ENCODE data around the gene MME.
A peak's percentile ranks its signal among the peaks of the same experiment; 100 is the strongest.
"Not testable (repeated sequence)": the region's sequence is repeated elsewhere in the genome, so short reads cannot be mapped to it uniquely, and the experiment has no call there.

The MME gene

DNA sequence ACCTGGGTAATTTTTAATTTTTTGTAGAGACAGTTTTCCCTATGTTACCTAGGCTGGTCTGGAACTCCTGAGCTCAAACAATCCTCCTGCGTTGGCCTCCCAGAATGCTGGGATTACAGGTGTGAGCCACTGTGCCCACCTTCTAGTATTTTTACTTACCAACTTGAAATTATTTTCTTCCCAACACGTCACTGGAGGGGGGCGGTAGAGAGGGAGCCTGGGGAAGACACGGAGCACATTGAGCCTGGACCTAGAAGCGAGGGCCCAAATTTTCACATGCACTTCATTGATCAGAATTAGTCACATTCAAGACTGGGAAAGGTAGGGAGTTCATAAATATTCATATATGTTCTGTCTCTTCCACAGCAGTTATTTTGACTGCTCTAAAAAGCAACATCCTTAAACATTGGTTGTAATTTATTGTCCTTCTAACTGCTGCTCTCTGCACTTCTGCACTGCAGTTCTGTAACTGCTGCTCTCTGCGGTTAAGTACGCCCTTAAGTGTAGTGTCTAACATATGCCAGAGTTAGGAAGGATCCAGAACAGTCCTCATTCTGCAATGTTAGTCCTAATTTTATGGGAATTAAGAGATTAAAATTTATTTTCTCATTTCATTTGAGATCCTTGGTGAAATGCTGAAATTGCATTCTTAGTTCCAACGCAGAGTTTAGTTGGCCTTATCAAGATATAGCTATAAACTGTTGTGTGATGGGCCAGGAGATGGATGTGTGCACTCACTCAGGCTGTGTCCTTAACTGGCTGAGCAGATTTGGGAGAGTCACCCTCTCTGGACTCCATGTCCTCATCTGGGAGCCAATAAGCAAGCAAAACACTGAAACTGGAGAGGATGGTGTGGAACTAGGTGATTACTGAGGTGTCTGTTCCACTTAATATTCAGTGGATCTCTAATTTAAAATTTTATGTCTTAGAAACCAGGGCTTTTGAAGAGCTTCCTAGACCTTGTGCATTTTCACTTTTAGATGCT, 115.1 kb downstream of the MME start:
- DNase-seq = no peak

DNA sequence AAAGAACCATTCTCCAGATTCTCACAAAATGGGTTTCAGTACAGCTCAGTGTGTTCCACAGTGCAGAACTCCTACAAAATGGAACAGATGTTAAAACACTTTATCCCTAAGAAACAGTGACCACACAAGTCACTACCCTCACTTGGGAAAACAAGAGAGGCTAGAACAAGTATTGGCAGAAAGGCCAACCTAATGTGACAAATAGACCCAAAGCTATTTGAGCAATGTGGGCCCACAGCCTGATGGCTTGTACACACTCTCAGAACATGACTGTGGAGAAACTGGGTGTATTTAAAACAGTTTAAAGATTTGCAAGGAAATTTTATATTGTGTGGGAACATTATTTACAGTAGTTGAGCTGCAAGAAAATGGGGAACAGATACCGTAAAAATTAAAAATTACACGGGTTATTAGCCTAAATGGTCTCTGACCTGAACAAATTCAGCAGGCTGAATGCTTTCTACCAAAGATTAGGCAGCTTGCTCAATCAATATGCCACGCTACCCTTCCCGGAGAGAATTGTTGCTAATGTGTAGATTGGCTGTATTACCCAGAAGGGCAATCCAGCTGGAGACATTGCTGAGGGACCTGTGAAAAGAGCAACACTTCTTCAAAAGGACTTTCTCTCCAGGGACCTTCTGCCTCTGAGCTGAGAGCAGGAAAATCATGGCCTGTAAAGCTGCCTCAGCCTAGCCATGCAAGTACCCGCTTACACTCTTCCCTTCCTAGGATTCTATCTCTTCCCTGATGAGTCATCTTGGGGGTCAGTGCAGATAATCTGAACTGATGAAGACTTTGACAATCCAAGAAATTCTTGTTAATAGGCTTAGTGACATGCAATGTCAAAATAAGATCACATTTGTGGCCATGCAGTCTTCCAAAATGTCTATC, 116.3 kb downstream of the MME start:
- no peak for DNase-seq

DNA sequence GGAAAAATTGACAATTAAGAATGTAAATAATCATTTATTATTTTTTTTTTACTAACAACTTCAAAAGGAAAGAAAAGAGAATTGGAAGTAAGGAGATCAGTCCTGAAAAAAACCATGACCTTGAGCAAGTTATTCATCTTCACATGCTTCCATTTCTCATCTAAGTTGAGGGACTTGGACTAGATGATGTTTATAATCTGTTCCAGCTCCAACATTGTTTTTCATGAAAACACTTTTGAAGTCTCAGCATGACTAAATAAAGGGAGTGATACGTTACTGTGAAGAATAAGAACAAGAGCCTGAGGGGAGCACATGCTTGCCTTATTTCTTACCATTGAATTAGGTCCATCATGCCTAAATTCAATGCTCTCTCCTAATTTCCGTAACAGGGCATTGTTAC, 117.7 kb downstream of the MME start:
- no peak for DNase-seq

DNA sequence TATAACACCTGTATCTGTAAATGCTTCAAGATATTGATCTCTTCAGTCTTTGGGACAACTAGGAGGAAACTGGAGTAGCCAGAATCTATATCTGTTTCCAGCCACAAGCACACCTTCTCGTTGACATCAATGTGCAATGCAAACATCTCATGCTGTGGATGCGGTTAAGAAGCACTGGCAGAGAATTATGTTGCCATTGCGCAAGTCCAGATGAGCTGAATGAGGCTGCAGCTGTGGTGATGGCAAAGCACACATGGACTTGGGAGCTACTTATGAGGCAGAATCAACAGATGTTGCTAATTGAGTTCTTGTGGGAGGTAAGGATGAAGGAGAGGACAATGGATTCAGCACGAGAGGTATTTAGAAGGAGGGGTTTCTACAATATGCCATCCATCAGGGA, 122.5 kb downstream of the MME start:
- DNase-seq = no peak

DNA sequence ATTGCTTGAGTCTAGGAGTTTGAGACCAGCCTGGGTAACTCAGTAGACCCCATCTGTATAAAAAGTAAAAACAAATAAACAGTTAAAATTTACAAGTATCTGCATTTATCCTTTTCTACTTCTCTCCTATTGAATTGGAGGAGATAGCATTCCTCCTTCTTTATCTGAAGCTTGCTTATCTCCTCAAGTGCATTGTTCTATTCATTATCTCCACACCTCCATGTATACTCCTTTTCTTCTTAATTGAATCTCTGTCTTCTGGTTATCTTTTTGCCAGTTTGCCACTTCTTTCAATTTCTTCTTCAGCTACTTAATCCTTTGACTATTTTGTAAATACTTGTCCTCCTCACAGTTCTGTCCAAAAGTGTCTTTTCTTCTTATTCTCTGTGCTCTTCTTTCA, 124.7 kb downstream of the MME start:
- no peak for DNase-seq

DNA sequence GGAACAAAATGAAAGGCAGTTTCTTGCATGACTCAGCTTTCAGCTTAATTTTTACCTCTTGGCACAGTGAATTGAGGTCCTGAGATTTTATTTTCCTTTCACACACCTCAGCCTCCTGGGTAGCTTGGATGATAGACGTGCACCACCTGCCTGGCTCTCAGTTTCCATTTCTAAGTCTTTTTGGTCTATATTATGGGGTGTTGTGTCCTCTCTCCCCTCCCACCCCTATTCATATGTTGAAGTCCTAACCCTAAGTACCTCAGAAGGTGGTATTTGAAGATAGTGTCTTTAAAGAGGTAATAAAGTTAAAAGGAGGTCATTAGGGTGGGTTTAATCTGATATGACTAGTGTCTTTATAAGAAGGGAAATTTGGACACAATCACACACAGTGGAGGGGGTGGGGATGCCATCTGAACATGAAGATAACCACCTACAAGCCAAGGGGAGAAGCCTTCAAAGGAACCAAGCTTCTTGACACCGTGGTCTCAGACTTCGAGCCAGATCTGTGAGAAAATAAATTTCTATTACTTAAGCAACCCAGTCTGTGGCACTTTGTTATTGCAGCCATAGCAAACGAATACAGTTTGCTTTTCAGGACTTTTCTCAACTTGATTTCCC, 128.2 kb downstream of the MME start:
- DNase-seq = no peak

DNA sequence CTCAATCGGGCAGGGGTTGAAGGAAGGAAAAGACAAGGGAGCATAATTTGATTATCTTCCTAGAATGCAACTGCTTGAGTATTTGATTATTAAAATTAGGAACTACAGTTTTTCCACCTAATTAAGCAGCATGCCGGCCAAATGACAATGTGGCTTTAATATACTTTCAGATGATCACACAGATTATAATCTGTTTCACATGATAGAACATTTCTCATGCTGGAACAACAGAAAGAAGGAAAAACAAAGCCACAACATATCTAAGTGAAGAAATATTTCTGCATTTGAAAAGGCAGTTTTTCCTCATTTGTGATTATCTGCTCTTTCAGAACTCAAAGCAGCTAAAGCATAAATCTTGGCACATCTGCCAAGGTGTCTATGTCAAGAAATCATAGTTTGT, 130.6 kb downstream of the MME start:
- no peak for DNase-seq

DNA sequence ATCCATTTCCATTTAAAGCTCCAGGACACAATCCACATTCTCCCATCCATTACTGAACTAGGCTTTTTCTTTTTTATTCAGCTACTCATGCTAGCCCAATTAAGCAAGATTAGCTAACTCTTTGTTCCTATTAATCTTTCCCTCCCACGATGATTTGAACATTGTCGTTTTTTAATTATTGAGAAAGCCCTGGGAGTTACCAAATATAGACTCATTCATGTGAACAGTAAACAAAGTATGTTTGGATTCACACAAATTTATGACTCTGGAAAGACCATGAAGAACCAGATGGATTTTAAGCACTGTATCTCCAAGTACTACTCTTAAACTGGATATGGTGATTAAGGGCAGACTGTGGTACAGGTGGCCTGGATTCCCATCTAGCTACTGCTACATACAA, 131.1 kb downstream of the MME start:
- no peak for DNase-seq

DNA sequence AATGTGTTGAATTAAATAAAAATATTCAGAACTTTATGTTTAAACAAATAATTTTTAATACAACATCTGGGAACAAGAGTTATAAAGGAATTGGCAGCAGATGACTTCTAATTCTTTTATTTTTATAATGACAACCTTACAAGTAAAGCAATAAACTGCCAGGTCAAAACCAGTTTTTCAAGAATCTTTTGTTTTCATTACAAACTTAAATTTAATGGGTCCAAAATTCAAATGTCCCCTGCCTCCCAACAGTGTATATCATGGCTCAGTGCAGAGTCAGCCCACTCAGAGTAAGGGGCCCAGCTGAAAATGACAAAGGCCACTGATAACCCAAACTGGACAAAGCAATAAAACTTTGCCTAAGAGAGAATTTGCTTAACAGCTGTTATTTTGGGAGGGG, 131.8 kb downstream of the MME start:
- DNase-seq = no peak

DNA sequence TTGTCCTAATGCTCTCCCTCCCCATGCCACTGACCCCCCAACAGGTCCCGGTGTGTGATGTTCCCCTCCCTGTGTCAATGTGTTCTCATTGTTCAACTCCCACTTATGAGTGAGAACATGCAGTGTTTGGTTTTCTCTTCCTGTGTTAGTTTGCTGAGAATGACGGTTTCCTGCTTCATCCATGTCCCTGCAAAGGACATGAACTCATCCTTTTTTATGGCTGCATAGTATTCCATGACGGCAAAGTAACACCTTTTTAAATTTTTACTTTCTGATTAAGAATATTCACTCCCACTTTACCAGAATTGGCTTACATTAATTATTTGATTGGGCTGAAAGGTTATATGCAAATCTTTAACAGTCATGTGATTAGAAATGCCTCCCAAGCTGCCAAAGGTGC, 135.9 kb downstream of the MME start:
- DNase-seq = not testable (repeated sequence)

DNA sequence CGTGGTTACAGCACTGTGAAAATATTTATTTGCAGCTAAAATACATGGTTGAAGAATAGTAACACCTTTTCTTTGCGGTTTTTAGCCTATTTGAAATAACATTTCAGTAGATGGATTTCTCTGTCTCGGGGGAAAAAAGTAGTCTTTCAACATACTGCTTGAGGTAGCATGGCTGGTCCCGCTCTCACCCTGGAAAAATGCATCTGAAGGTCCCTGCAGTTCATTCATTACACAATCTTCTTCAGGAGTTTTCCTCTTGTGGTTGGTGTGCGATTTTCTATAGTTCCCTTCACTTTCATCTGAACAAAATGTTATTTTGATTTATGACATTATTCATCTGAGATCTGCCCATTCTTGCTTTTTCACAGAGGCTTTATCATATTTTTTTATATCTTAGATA, 137.5 kb downstream of the MME start:
- no peak for DNase-seq

DNA sequence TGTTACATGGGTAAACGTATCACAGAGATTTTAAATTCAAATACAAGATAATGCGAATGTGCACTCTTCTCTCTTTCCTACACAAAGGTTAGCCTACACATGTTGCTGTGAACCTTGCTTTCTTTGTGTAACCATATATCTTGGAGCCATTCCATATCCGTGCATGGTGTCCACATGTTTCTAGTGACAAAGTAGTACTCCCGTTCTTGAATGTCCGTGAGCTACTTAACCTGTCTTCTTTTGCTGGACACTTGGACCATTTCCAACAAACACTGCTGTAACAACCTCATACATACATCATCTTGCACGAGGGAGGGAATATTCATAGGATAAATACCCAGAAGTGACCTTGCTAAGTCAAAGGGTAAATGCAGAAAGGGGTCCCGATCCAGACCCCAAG, 138.3 kb downstream of the MME start:
- DNase-seq = no peak

DNA sequence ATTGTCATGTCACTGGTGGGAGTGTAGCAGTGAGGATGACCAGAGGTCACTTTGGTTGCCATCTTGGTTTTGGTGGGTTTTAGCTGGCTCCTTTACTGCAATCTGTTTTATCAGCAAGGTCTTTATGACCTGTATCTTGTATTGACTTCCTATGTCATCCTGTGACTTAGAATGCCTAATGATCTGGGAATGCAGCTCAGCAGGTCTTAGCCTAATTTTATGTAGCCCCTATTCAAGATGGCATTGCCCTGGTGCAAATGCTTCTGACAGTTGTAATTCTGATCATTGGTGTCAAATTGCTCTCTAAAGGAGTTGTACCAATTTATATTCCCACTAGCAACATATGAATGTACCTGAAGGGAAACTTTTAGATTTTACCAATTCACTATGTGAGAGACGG, 139.0 kb downstream of the MME start:
- no peak for DNase-seq

DNA sequence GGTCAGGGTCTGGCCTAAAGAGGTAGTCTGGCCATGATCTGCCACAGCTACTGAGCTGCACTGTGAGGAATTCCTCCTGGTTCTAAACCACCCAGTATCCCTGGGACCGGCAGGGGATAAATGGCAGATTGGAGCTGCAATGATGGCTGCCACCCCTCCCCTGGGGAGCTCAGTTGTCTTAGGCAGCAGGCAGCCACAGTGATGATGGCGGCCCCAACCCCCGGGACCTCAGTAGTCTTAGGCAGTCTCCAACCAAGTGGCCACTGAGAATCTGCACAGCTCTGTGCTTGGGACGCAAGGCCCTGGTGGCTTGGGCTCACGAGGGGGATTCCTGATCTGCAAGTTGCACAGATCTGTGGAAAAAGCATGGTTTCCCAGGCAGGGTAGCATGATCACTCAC, 145.3 kb downstream of the MME start:
- DNase-seq = no peak

DNA sequence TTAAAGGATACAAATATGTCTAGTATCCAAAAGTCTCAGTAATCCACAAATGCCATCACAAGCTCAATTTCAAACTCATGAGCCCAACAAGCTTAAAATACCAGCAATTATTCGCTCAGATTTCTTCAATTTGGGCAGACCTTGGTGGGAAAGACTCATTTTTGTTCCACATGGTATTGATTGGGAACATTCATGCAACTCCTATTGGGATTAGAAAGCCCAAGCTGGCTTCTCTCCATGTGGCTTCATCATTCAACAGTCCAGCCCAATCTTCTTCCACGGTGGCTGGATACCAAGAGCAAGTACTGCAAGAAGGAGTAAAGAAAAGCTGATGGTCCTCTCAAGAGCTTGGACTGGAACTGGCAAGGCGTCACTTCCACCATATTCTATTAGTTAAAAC, 147.0 kb downstream of the MME start:
- no peak for DNase-seq

DNA sequence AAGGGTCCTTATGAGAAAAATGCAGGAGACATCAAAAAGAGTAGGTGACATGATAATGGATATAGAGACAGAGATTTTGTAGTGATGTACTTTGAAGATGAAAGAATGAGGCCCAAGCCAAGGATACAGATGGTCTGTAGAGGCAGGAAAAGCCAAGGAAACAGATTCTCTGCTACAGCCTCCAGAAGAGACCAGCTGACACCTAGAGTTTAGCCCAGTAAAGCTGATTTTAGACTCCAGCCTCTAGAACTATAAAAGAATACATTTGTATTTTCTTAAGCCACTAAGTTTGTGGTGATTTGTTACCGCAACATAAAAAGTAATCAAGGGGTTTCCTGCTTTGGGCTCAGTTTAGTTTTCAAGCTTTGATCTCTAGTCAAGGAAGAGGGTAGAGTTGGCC, 148.6 kb downstream of the MME start:
- DNase-seq = no peak

DNA sequence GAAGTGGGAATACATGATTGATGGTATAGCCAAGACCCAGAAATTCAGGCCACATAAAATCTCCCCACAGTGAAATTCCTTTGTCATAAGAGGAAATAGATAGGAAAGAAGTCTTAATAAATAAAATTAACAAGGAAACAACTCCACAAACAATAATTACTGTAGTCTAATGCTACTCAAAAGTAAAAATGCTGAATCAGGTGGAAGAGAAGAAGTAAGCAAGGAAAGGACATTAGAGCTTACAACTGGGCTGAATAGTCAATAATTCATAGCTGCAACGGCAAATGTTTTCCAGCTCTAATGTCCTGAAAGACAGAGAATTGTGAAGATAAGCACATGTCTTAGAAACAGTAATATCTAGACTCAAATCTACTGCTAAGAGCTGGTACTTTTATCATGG, 149.0 kb downstream of the MME start:
- no peak for DNase-seq

DNA sequence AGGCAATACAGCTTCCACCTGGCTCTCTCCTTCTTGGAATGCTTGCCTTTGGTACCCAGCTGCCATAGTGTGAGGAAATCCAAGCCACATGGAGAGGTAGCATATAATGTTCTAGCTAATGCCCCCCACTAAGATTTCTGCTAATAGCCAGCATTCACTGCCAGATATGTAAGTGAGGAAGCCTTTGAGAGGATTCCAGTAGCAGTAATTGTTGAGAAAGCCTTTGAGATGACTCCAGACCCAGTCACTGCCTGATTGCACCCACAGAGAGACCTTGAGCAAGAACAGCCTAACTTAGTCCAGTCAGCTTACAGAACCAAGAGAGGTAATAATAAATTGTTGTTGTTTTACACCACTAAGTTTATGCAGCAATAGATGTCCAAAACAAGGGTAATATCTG, 150.3 kb downstream of the MME start:
- peak; percentile 21 for DNase-seq

DNA sequence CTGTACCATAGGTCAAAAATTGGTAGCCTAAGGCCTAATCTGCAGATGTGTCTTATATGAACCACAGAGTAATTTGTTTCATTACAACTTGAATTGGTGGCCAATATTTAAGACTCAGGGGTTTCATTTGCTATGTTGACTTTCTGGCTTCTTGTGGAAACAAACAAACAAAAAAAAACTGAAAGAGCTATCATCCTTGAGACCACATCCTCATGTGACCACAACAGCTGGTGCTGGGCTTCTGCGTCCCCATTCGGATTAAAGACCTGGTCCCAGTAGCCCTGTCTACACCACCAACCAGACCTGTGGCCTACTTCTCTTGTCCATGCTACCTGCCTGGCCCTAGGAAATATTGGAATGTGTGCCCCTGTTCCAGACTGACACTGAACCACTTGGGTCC, 151.7 kb downstream of the MME start:
- DNase-seq = no peak

DNA sequence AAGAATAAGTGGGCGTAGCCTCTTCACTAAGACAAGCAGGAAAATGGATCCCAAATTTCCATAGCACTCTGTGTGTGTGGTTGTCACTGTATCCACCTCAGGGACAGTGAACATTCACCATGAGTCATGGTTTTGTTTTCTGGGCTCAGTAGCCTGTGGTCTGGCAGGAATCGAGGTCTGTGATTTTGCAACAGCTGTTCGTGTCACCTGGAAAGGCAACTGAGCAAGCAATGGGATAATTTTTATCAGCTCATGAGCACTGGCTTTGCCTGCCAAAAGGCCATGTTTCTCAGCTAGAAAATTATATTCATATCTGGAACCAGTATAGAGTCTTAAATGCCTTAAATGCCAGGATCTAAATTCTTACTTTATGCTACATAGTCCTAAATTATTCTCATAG, 152.5 kb downstream of the MME start:
- no peak for DNase-seq

DNA sequence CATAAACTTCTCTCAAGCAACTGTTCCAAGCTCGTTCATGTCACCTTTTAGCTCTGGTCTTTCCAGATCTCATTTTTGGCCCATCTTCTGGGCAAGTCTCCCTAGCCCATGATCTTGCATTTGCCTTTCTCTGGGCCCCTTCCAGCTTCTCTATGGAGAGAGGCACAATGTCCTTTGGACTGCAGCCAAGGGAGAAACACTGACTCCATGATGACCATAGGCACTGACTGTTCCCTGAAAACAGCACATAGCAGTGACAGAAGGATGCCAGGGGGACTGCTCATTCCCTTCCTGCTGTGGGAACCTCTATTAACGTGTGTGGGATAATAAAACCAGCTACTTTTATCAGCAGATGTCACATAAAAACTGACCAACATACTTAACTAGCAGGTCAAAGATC, 153.1 kb downstream of the MME start:
- DNase-seq = no peak
